HG03060 (cell line): Measurements from ENCODE around the gene CELF2.
"Not testable (repeated sequence)": the region's sequence is repeated elsewhere in the genome, so short reads cannot be mapped to it uniquely, and the experiment has no call there.

Experiments used
- ATAC-seq: cut with Tn5 transposase; IDR thresholded peaks from one replicate; pipeline ENCODE4 v1.9.1; 2021; ENCODE audit warnings: low read depth, moderate number of reproducible peaks; ENCODE audit not compliant: unreplicated experiment

The CELF2 gene

DNA sequence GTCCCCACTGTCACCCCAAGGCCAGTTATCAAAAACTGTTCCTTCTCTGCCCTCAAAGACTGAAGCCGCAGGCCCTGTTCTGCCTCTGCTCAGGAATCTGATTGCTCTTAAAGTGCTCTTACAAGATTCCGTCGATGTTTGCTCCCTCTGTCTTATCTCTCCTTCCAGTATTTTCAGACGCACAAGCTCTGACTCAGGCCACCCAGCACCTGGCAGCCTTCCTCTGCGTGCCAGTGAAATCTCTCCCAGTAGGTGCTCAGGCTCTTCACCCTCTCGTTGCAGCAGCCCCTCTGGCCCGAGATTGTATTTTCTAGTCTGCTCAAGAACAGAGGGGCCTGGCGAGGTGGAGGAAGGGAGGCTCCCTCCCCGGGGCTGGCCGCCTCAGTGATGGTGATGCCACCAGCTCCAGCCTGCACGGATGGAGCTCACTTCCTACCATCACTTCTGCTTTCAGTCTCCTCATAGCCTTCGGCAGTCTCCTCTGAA lies 317.5 kb downstream of the CELF2 start:
- ATAC-seq = no peak

DNA sequence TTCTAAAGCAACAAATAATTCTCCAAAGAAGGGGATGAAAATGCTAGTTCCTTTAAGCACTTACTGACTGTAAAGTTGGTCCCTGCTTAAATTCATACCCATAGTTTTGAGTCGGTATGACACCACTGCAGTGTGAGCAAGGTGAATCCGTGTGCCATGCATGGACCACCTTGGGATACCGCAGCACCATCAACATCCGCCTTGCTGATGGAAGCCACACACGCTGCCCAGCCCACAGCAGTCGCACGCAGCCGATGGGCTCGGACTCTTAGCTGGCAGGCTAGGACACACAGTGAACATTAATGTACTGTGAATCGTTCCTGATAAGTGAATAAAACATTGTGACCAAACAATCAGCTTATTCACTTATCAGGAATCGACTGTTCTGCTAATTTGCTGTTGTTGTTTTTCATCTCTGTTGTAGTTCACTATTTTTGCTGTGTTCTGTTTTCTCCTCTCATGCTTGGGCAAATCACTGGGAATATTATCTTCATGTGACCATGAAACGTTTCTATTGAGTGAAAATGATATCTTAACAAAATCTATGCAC lies 318.3 kb downstream of the CELF2 start:
- ATAC-seq = no peak

GRCh38 chr10:11336722-11337162 lies 319.1 kb downstream of the CELF2 start:
- ATAC-seq = no peak

- ATAC-seq = no peak
These were observed 319.8 kb downstream of the CELF2 start for GRCh38 chr10:11337516-11337915.

- ATAC-seq = no peak
These were observed 320.6 kb downstream of the CELF2 start for GRCh38 chr10:11338160-11338844.

DNA sequence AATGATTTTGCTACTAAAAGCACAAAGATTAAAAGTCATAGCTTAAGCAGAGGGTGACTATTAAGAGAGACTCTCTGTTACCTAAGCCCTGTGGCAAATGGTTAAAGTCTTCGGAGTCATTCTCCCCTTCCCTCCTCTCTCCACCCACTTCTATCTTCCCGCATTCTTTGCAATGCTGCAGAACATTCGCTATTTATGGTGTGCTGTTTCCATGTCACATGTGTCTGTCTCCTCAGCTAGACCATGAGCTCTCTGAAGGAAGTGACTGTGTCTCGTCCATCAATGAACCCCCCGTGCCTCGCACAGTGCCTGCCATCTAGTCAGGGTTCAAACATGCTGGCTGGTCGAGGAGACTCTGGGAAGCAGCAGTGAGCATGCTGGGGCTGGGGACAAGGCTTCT lies 321.3 kb downstream of the CELF2 start:
- no peak for ATAC-seq

- no peak for ATAC-seq
These were observed 322.0 kb downstream of the CELF2 start for GRCh38 chr10:11339660-11340059.

- no peak for ATAC-seq
These were observed 323.8 kb downstream of the CELF2 start for GRCh38 chr10:11341283-11341960.

- no peak for ATAC-seq
These were observed 326.4 kb downstream of the CELF2 start for GRCh38 chr10:11344081-11344480.

- ATAC-seq = no peak
These were observed 326.9 kb downstream of the CELF2 start for GRCh38 chr10:11344550-11344949.

GRCh38 chr10:11345224-11346054 lies 327.8 kb downstream of the CELF2 start:
- peak; percentile 58 for ATAC-seq

DNA sequence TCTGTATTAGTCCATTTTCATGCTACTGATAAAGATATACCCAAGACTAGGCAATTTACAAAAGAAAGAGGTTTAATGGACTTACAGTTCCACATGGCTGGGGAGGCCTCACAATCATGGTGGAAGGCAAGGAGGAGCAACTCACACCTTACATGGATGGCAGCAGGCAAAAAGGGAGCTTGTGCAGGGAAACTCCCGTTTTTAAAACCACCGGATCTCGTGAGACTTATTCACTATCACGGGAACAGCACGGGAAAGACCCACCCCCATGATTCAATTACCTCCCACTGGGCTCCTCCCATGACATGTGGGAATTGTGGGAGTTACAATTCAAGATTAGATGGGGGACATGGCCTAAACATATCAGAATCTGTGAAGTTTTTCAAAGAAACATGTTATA lies 329.9 kb downstream of the CELF2 start:
- not testable (repeated sequence) for ATAC-seq

DNA sequence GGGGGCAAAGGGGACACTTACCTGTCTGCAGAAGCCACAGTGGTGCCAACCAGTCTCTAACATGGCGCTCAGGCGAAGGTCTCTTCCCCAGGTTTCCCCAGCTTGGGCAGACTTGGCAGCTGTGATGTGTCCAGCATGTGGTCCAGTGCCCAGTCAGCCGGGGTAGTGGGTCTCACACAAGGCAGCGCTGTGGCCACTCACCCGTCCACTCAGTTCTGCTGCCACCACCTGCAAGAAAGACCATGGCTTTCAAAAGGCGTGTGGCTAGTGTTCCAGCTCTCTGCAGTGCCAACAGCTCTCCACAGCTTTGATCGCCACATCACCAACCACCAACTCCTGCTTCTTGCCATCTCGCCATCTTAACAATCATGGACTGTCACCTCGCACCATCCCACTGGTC lies 334.1 kb downstream of the CELF2 start:
- ATAC-seq = no peak

GRCh38 chr10:11353006-11353896 lies 335.6 kb downstream of the CELF2 start:
- ATAC-seq = no peak

DNA sequence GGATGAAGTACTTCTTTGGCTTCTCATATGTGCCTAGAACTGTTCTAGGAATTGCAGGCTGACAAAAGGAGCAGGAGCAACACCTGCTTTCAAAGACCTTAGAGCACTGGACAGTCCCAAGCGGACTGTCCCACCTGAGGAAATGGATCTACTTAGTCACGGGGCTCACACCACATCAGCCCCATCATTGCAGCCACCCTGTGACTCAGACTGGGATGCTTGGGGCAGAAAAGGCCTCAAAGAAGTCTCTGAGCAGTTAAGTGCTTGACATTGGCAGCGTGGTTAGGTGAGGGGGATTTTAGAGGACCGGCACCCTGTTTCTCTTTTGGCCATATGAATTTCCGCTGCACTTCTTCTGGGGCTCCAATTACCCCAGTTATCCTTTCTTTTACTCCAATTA lies 337.2 kb downstream of the CELF2 start:
- ATAC-seq = no peak

- no peak for ATAC-seq
These were observed 337.9 kb downstream of the CELF2 start for GRCh38 chr10:11355592-11355991.

GRCh38 chr10:11357439-11357838 lies 339.8 kb downstream of the CELF2 start:
- ATAC-seq = no peak

DNA sequence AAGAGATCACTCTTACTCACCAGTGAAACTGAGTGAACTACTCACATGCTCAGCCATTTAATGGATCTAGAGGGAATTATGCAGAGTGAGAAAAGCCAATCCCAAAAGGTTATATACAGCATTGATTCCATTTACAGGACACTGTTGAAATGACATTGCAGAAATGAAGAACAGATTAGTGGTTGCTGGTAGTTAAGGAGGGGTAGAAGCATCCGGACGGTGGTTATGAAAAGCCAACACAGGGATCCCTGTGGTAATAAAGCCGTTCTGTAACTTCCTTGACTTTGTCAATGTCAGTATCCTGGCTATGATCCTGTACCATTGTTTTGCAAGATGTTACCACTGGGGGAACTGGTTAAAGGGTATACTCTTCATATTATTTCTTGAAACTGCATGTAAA lies 340.3 kb downstream of the CELF2 start:
- no peak for ATAC-seq

DNA sequence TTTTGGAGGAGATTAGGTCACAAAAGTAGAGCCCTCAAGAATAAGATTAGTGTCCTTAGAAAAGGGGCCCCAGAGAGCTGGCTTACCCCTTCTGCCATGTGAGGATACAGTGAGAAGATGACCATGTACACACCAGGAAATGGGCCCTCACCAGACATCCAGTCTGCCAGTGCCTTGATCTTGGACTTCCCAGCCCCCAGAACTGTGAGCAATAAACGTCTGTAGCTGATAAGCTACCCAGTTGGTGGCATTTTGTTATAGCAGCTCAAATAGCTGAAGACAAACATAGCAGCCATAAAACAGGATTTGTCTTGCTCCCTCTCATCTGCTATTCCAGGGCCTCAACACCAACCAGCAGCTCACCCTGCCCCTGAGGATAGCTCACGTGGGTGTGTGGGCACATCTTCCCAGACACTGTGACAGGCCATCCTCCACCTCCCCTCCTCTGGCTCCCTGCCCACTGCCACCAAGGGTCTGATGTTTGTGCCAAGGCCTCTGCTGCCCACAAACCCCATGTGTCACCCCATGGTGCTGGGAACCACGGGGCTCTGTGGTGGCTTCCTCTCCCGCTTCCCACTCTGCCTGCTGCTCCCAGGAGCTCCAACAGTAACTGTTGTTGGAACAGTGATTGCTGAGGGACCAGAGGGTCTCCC lies 341.4 kb downstream of the CELF2 start:
- ATAC-seq = no peak
